Measurements from ENCODE around the gene CIAO2A. TPM values are rescaled to one million over a fixed set of nuclear protein-coding genes. Genes with fewer than 3 reads are reported as not detected.

CIAO2A gene
- total RNA-seq, 2 experiments from 2014 or later, result 78.7 to 84.7 TPM

DNA sequence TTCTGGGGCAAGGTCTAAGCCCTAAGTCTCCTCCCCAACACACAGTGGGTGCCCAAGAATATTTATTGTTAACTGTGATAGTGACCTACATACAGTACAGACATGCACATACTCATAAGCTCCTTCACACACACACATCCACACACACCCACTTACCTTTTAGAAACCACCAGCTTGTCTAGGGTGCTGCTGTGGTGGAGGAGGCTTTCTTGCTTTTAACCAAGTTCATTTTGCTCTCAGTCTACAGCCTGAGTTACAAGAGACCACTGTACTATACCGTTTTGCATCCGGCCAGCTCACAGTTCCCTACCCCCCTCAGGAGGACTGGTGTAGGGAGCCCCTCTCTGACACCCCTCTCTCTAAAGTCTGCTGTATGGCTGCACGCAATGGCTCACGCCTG is 64.0 kb downstream of the CIAO2A start:
- intact Hi-C loops (cut with micrococcal nuclease; ENCODE audit: unreplicated experiment), result no loop called here
- Histone ChIP-seq H2AFZ (ENCODE audit: low read length) (no peak overlapping the region), H3K4me1 (ENCODE audit: insufficient read depth, low read length, poor library complexity, severe bottlenecking) (no peaks in the 10 kb centered on the region), H3K4me2 (ENCODE audit: low read length) (no peak overlapping the region), H3K36me3 (ENCODE audit: insufficient read depth, low read length) (no peaks in the 10 kb centered on the region), H3K9me3 (ENCODE audit: low read length) (no peaks in the 10 kb centered on the region), H3K27ac (ENCODE audit: low read depth, low read length, poor library complexity, severe bottlenecking) (no peak overlapping the region), H3K9me2 (ENCODE audit: insufficient read depth, low read length) (no peaks in the 10 kb centered on the region), H4K20me1 (ENCODE audit: insufficient read depth, low read length) (no peaks in the 10 kb centered on the region), H3K79me2 (ENCODE audit: insufficient read depth, low read depth, low read length) (no peaks in the 10 kb centered on the region), H3K4me3 (ENCODE audit: low read depth, low read length, poor library complexity, severe bottlenecking) (no peak overlapping the region)
- BruUV-seq (replicated peaks), result no TSS peak
- no peak for DNase-seq (ENCODE audit: low spot score)
- ChIA-PET CTCF (ENCODE audit: unreplicated experiment) (no interaction called here), POLR2A (interaction anchor here (0.5 to 0.7 kb wide), 2 partner anchors 346 to 509 kb away, joined by 3 read pairs; no protein-coding TSS in a partner anchor)
- no peak for TF ChIP-seq EZH2phosphoT487 (IDR thresholded peaks at IDR 0.05; ENCODE audit: borderline replicate concordance, low read depth, low read length)
- TF ChIP-seq, protein P1, sequence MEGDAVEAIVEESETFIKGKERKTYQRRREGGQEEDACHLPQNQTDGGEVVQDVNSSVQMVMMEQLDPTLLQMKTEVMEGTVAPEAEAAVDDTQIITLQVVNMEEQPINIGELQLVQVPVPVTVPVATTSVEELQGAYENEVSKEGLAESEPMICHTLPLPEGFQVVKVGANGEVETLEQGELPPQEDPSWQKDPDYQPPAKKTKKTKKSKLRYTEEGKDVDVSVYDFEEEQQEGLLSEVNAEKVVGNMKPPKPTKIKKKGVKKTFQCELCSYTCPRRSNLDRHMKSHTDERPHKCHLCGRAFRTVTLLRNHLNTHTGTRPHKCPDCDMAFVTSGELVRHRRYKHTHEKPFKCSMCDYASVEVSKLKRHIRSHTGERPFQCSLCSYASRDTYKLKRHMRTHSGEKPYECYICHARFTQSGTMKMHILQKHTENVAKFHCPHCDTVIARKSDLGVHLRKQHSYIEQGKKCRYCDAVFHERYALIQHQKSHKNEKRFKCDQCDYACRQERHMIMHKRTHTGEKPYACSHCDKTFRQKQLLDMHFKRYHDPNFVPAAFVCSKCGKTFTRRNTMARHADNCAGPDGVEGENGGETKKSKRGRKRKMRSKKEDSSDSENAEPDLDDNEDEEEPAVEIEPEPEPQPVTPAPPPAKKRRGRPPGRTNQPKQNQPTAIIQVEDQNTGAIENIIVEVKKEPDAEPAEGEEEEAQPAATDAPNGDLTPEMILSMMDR (conservative IDR thresholded peaks at IDR 0.05; ENCODE audit: low read length), result no peak

DNA sequence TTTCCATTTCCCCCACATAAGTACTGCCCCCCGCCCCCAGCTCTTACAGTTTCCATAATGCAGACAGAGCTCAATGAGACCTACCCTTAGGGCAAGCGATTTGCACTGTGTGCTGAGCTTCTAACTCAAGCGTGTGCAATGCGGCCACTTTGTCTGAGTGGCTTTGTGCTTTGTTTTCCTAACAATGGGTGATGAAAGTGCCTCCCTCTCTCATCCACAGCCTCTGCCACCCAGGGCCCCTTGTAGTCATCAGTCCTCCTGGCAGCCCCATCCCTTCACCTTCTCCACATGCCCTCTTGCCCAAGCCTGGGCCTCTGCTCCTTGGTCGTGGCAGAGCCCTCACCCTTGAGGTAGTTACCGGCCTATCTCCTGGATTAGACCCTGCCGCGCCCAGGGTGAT is 64.5 kb downstream of the CIAO2A start:
- Histone ChIP-seq H3K4me3 (ENCODE audit: low read depth, low read length, poor library complexity, severe bottlenecking) (no peak overlapping the region), H3K79me2 (ENCODE audit: insufficient read depth, low read depth, low read length) (no peaks in the 10 kb centered on the region), H2AFZ (ENCODE audit: low read length) (no peak overlapping the region), H3K9me3 (ENCODE audit: low read length) (no peaks in the 10 kb centered on the region), H3K27ac (ENCODE audit: low read depth, low read length, poor library complexity, severe bottlenecking) (no peak overlapping the region), H3K4me1 (ENCODE audit: insufficient read depth, low read length, poor library complexity, severe bottlenecking) (no peaks in the 10 kb centered on the region), H3K36me3 (ENCODE audit: insufficient read depth, low read length) (no peaks in the 10 kb centered on the region), H3K4me2 (ENCODE audit: low read length) (no peak overlapping the region), H3K9me2 (ENCODE audit: insufficient read depth, low read length) (no peaks in the 10 kb centered on the region), H4K20me1 (ENCODE audit: insufficient read depth, low read length) (no peaks in the 10 kb centered on the region)
- TF ChIP-seq, protein P1 (conservative IDR thresholded peaks at IDR 0.05; ENCODE audit: low read length), result no peak
- TF ChIP-seq EZH2phosphoT487 (IDR thresholded peaks at IDR 0.05; ENCODE audit: borderline replicate concordance, low read depth, low read length), result no peak
- CTCF ChIA-PET (ENCODE audit: unreplicated experiment), result no interaction called here
- POLR2A ChIA-PET, result interaction anchor here (0.5 kb wide), 1 partner anchor 509 kb away, joined by 3 read pairs; no protein-coding TSS in a partner anchor
- intact Hi-C loops (cut with micrococcal nuclease; ENCODE audit: unreplicated experiment), result no loop called here
- DNase-seq (ENCODE audit: low spot score), result no peak
- BruUV-seq (replicated peaks), result no TSS peak

DNA sequence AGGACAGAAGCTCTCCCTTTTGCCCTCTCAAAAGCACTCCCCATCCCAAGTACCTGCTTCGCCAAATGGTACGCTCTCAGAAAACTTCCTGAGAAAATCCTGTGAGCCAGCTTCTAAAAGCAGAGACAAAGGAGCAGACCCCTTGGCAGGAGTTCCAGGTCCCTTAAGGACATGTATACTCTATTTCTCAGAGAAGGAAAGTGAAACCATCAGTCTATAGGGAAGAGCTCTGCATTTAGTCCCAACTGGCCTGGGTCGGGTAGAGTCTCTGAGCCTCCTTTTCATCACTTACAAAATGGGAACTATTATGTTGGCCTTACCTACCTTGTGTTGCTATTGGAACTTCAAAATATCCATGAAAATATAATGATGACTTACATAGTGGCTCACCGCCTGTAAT is 67.0 kb downstream of the CIAO2A start:
- ChIA-PET POLR2A (interaction anchor here (0.6 to 1.1 kb wide), 2 partner anchors 80 to 175 kb away, joined by 3 to 7 read pairs; no protein-coding TSS in a partner anchor), CTCF (ENCODE audit: unreplicated experiment) (no interaction called here)
- intact Hi-C loops (cut with micrococcal nuclease; ENCODE audit: unreplicated experiment), result no loop called here
- H3K9me2 ChIP-seq (ENCODE audit: insufficient read depth, low read length), result no peaks in the 10 kb centered on the region
- no peaks in the 10 kb centered on the region for H3K4me1 ChIP-seq (ENCODE audit: insufficient read depth, low read length, poor library complexity, severe bottlenecking)
- no peaks in the 10 kb centered on the region for H3K9me3 ChIP-seq (ENCODE audit: low read length)
- no TSS peak for BruUV-seq (replicated peaks)
- H3K36me3 ChIP-seq (ENCODE audit: insufficient read depth, low read length), result no peaks in the 10 kb centered on the region
- no peak for DNase-seq (ENCODE audit: low spot score)
- no peak overlapping the region for H3K27ac ChIP-seq (ENCODE audit: low read depth, low read length, poor library complexity, severe bottlenecking)
- H2AFZ ChIP-seq (ENCODE audit: low read length), result no peak overlapping the region
- H3K4me3 ChIP-seq (ENCODE audit: low read depth, low read length, poor library complexity, severe bottlenecking), result no peak overlapping the region
- no peaks in the 10 kb centered on the region for H3K79me2 ChIP-seq (ENCODE audit: insufficient read depth, low read depth, low read length)
- H3K4me2 ChIP-seq (ENCODE audit: low read length), result no peak overlapping the region
- TF ChIP-seq EZH2phosphoT487 (IDR thresholded peaks at IDR 0.05; ENCODE audit: borderline replicate concordance, low read depth, low read length), result no peak
- TF ChIP-seq, protein P1 (conservative IDR thresholded peaks at IDR 0.05; ENCODE audit: low read length), result no peak
- H4K20me1 ChIP-seq (ENCODE audit: insufficient read depth, low read length), result no peaks in the 10 kb centered on the region
